ENCODE measurements around the gene ACOX2. TPM values are rescaled to one million over a fixed set of nuclear protein-coding genes. Genes with fewer than 3 reads are reported as not detected.

The ACOX2 gene
- polyA plus RNA-seq, 6 donors from 2014 or later: not detected

DNA sequence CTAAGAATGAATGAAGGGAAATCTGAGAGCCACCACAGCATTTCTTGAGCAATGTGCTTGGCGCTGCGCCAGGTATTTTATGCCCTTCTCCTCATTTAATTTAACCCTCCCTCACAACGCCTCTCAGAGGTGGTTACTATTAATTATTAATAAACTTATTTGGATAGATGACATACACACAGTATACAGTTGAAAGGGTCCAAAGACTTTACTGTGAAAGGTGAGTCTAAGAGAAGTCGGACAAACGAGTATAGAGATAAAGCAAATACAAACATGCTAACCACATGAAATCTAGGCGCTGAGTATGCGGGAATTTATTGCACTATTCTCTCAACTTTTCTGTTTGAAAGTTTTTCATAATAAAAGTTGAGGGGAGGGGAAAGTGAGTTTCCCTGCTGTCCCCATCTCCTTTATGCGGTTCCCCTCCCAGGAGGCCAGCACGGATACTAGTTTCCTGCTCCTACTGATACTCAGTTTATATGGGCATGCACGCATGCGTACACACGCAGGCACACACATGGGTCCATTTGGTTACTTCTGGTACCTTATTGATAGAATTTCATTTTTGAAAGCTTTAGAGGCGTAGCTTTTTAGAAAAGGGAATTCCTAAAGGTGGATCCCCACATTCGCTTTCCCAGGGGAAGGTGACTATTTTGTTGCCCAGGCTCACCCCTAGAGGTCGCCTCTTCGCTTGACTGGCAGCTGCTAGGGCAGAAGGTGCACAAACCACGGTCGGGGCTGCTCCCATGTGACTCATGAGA, 73.6 kb downstream of the ACOX2 start:
- Mint-ChIP-seq H3K9me3 (peaks cover 0 to 3% (median 0%) of the 10 kb centered on the region in 7 donors), H3K27ac (no peak overlapping the region), H3K4me3 (peak overlapping the region in 5 of 8 donors; percentile 6 to 76 (median 50)), H3K36me3 (no peaks in the 10 kb centered on the region), H3K4me1 (peaks cover 6 to 8% (median 6%) of the 10 kb centered on the region in 3 donors), H3K27me3 (no peaks in the 10 kb centered on the region)
- peak; percentile 89 to 93 for ATAC-seq (ENCODE audit: low read depth in 2 of 2)
- DNase-seq: peak; percentile 28

DNA sequence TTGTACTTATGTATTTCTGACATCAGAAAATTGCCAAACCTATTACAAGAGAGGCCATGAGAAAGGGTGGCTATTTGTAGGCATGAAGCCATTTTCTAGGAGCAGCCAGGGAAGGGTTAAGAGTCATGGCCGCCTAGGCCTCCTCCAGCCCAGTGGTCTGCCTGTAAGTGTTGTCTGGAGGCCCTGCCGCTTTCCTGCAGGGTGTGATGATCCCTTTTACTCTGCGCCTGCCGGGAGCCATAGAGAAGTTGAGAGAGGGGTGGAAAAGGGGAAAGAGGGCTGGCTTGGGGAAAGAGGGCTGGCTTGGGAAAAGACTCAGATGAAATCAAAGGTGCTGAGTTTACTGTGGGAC, 74.2 kb downstream of the ACOX2 start:
- DNase-seq (no peak), ATAC-seq (ENCODE audit: low read depth in 2 of 2) (no peak)
- H3K9me3 Mint-ChIP-seq: peaks cover 0 to 3% (median 0%) of the 10 kb centered on the region in 7 donors
- H3K27me3 Mint-ChIP-seq: no peaks in the 10 kb centered on the region
- H3K4me1 Mint-ChIP-seq: peaks cover 6 to 8% (median 6%) of the 10 kb centered on the region in 3 donors
- peak overlapping the region in 1 of 8 donors; percentile 76 for H3K4me3 Mint-ChIP-seq
- H3K36me3 Mint-ChIP-seq: no peaks in the 10 kb centered on the region
- H3K27ac Mint-ChIP-seq: no peak overlapping the region

DNA sequence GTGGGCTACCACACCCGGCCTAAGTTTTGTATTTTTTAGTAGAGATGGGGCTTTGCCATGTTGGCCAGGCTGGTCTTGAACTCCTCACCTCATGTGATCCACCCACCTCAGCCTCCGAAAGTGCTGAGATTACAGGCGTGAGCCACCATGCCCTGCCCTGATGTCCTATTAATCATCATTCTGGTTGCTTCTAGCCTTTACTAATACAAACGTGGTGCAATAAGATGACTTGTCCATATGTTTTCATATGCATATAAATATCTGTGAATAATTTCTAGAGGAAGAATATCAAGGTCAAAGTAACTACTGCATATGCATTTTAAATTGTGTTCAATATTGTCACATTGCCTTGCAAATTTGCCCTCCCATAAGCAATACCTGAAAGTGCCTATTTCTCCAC, 77.8 kb downstream of the ACOX2 start:
- peaks cover 6 to 8% (median 6%) of the 10 kb centered on the region in 3 donors for H3K4me1 Mint-ChIP-seq
- peak overlapping the region in 1 of 8 donors; percentile 70 for H3K4me3 Mint-ChIP-seq
- H3K36me3 Mint-ChIP-seq: peaks cover 11 to 17% of the 10 kb centered on the region in 2 donors
- ATAC-seq (ENCODE audit: low read depth in 2 of 2) (no peak), DNase-seq (no peak)
- peaks cover 0 to 4% (median 0%) of the 10 kb centered on the region in 3 donors for H3K27me3 Mint-ChIP-seq
- peaks cover 0 to 27% (median 22%) of the 10 kb centered on the region in 7 donors for H3K9me3 Mint-ChIP-seq
- no peak overlapping the region for H3K27ac Mint-ChIP-seq

Other genes starting within 250 kb of the ACOX2 start
- 1 to 10 TPM; 4.5 to 8.7 (median 6.9) TPM for gene RPP14, start 230.9 kb downstream of the ACOX2 start, polyA plus RNA-seq (ENCODE audit: low read depth in 6 of 6)
- gene HTD2, start 230.7 kb downstream of the ACOX2 start, polyA plus RNA-seq (ENCODE audit: low read depth in 6 of 6): 10 to 100 TPM in 5 of 6 donors, 1 to 10 TPM in 1; 5.7 to 26.9 (median 18.6) TPM
- 100 to 1,000 TPM in 5 of 6 donors, 10 to 100 TPM in 1; 88.9 to 156 (median 126) TPM for gene PXK, start 204.3 kb downstream of the ACOX2 start, polyA plus RNA-seq (ENCODE audit: low read depth in 6 of 6)
- 100 to 1,000 TPM in 3 of 6 donors, 10 to 100 TPM in 3; 84.4 to 157 (median 101) TPM for gene PDHB, start 103.4 kb downstream of the ACOX2 start, polyA plus RNA-seq (ENCODE audit: low read depth in 6 of 6)
- gene KCTD6, start 45.1 kb downstream of the ACOX2 start, polyA plus RNA-seq (ENCODE audit: low read depth in 6 of 6): 10 to 100 TPM; 11.2 to 15.4 (median 12.6) TPM
- gene FAM107A, start 40.2 kb upstream of the ACOX2 start, polyA plus RNA-seq (ENCODE audit: low read depth in 6 of 6): not detected
- gene FAM3D, start 129.6 kb upstream of the ACOX2 start, polyA plus RNA-seq (ENCODE audit: low read depth in 6 of 6): not detected